CD14-positive monocyte (primary cell): ENCODE measurements around the gene ABHD1. TPM values are rescaled to one million over a fixed set of nuclear protein-coding genes. Genes with fewer than 3 reads are reported as not detected.

Source experiments
- DNase-seq, 3 donors: peaks; one replicate each; pipeline ENCODE4 v3.0.0-alpha.2; 2011 to 2022
- H2AFZ ChIP-seq: 2 replicates; pipeline ENCODE4 v1.6.0; 2012; ENCODE audit warnings: mild to moderate bottlenecking, low read depth, low read length, inconsistent platforms; ENCODE audit not compliant: insufficient read depth, poor library complexity, severe bottlenecking
- H3K27ac ChIP-seq, 2 donors: 1 replicate in 1 of 2; 2 replicates in 1 of 2; pipeline ENCODE4 v1.5.1; 2012 to 2013; ENCODE audit warnings: low read length in 2 of 2, control low read depth in 1 of 2, inconsistent platforms in 1 of 2, low read depth in 1 of 2, mild to moderate bottlenecking in 1 of 2
- H3K27me3 ChIP-seq, 2 donors: one replicate each; pipeline versions ENCODE4 v1.6.0 to v1.6.1; 2011 to 2013; ENCODE audit warnings: low read length in 2 of 2; ENCODE audit not compliant: control insufficient read depth in 2 of 2, insufficient read depth in 2 of 2
- H3K36me3 ChIP-seq, 2 donors: replicated peaks in 1 of 2; 1 replicate in 1 of 2; 2 replicates in 1 of 2; pipeline versions ENCODE4 v1.5.1 to v1.6.1; 2012 to 2013; ENCODE audit warnings: low read length in 2 of 2, control low read depth in 1 of 2, inconsistent platforms in 1 of 2, mild to moderate bottlenecking in 1 of 2; ENCODE audit not compliant: insufficient read depth in 2 of 2, control insufficient read depth in 1 of 2
- H3K4me1 ChIP-seq, 2 donors: 1 replicate in 1 of 2; 2 replicates in 1 of 2; pipeline versions ENCODE4 v1.5.1 to v1.6.1; 2012 to 2013; ENCODE audit warnings: low read length in 2 of 2, control low read depth in 1 of 2, inconsistent platforms in 1 of 2, mild to moderate bottlenecking in 1 of 2, moderate library complexity in 1 of 2; ENCODE audit not compliant: insufficient read depth in 2 of 2, control insufficient read depth in 1 of 2
- H3K4me2 ChIP-seq: replicated peaks from 2 replicates; pipeline ENCODE3; 2012; ENCODE audit warnings: low read length, moderate library complexity, mild to moderate bottlenecking; ENCODE audit not compliant: poor library complexity, severe bottlenecking; ENCODE audit errors: extremely low read depth
- H3K4me3 ChIP-seq, 3 experiments: fragments of 200-600 bp in 1 of 3; sonication (generic) in 1 of 3; replicated peaks in 1 of 3; 1 replicate in 2 of 3; 2 replicates in 1 of 3; pipeline ENCODE4 v1.5.1; 2011 to 2013; ENCODE audit warnings: low read length in 3 of 3, mild to moderate bottlenecking in 3 of 3, control low read depth in 2 of 3, low read depth in 2 of 3, inconsistent platforms in 1 of 3, moderate library complexity in 1 of 3
- H3K79me2 ChIP-seq: 2 replicates; pipeline ENCODE4 v1.6.0; 2012; ENCODE audit warnings: mild to moderate bottlenecking, control low read depth, inconsistent platforms, low read length, moderate library complexity; ENCODE audit not compliant: insufficient read depth
- H3K9ac ChIP-seq: 2 replicates; pipeline ENCODE4 v1.6.0; 2017; ENCODE audit warnings: low read length, mild to moderate bottlenecking; ENCODE audit not compliant: insufficient read depth, poor library complexity, severe bottlenecking
- H3K9me3 ChIP-seq, 2 donors: replicated peaks in 1 of 2; 1 replicate in 1 of 2; 2 replicates in 1 of 2; pipeline versions ENCODE4 v1.5.1 to v1.6.1; 2012 to 2013; ENCODE audit warnings: low read length in 2 of 2, control low read depth in 1 of 2; ENCODE audit not compliant: control insufficient read depth in 1 of 2, insufficient read depth in 1 of 2
- H4K20me1 ChIP-seq: 2 replicates; pipeline ENCODE4 v1.6.0; 2012; ENCODE audit warnings: mild to moderate bottlenecking, low read length, control low read depth, moderate library complexity; ENCODE audit not compliant: insufficient read depth
- H3K27ac Mint-ChIP-seq, 7 donors: one replicate each; pipeline ENCODE4 v1.8.0; 2020; ENCODE audit warnings: mild to moderate bottlenecking in 7 of 7, mixed read lengths in 7 of 7, moderate library complexity in 6 of 7, inconsistent platforms in 2 of 7
- H3K27me3 Mint-ChIP-seq, 3 donors: one replicate each; pipeline ENCODE4 v1.8.0; 2021 to 2022; ENCODE audit warnings: low read depth in 3 of 3, mild to moderate bottlenecking in 3 of 3, mixed read lengths in 3 of 3, moderate library complexity in 3 of 3, inconsistent platforms in 1 of 3
- H3K36me3 Mint-ChIP-seq, 2 donors: one replicate each; pipeline ENCODE4 v1.8.0; 2020; ENCODE audit warnings: mixed read lengths in 2 of 2, inconsistent platforms in 1 of 2, mild to moderate bottlenecking in 1 of 2
- H3K4me1 Mint-ChIP-seq: one replicate; pipeline ENCODE4 v1.8.0; 2020; ENCODE audit warnings: mild to moderate bottlenecking, mixed read lengths
- H3K4me3 Mint-ChIP-seq, 2 donors: one replicate each; pipeline ENCODE4 v1.8.0; 2020; ENCODE audit warnings: mild to moderate bottlenecking in 2 of 2, mixed read lengths in 2 of 2, moderate library complexity in 1 of 2
- H3K9me3 Mint-ChIP-seq, 7 donors: one replicate each; pipeline ENCODE4 v1.8.0; 2020 to 2022; ENCODE audit warnings: mixed read lengths in 7 of 7, mild to moderate bottlenecking in 6 of 7, moderate library complexity in 6 of 7, inconsistent platforms in 2 of 7
- WGBS: methylation state at CpG from one replicate; pipeline ENCODE4 v1.1.5; 2013; ENCODE audit warnings: missing lambda C conversion rate; ENCODE audit not compliant: insufficient coverage; 5-methylcytosine and 5-hydroxymethylcytosine counted together
- intact Hi-C, 2 donors: fragments of 100-400 bp; cut with micrococcal nuclease; formaldehyde crosslinking; loops; one replicate each; pipeline versions ENCODE4 v1.15.0 to v1.15.1; 2023
- polyA plus RNA-seq, 3 donors: library from polyadenylated mRNA; depleted of rRNA in 1 of 3; unstranded in 2 of 3; stranded (reverse) in 1 of 3; fragments of 300-500 nt in 2 of 3; fragments of >200 nt in 1 of 3; fragmentation: Illumina TruSeq in 2 of 3; gene quantifications; 1 replicate in 2 of 3; 2 replicates in 1 of 3; pipeline ENCODE4 v1.2.3, GENCODE V29; 2012 to 2021
- TF ChIP-seq, protein P1 (sequence below): fragments of 200-600 bp; IDR thresholded peaks from one replicate; pipeline ENCODE4 v1.8.0; 2022; ENCODE audit warnings: antibody characterized with exemption, mild to moderate bottlenecking

The ABHD1 gene
- polyA plus RNA-seq, 3 donors: 0.08 to 1.2 (median 0.25) TPM

GRCh38 chr2:27133195-27133875 lies 9.7 kb downstream of the ABHD1 start:
- Histone ChIP-seq H2AFZ (peak overlapping the region; percentile 81), H3K27ac (peak overlapping the region; percentile 34 to 95)
- WGBS: 60% methylated on average over 11 of the region's 14 CpGs

More at GRCh38 chr2:27133195-27133875, 9.7 kb downstream of the ABHD1 start:
- Histone ChIP-seq H3K9ac (peak overlapping the region; percentile 99), H3K9me3 (no peaks in the 10 kb centered on the region), H4K20me1 (peaks cover 19% of the 10 kb centered on the region), H3K36me3 (peaks cover 33 to 43% of the 10 kb centered on the region in 2 donors), H3K4me2 (peak overlapping the region; percentile 93), H3K79me2 (peaks cover 18% of the 10 kb centered on the region), H3K4me3 (peak overlapping the region; percentile 77 to 98 (median 81)), H3K4me1 (peaks cover 19% of the 10 kb centered on the region in 2 donors), H3K27me3 (no peaks in the 10 kb centered on the region)
- Mint-ChIP-seq H3K9me3 (no peaks in the 10 kb centered on the region), H3K27me3 (peaks cover 0 to 7% (median 4%) of the 10 kb centered on the region in 3 donors), H3K4me3 (peak overlapping the region; percentile 88 to 95), H3K36me3 (peaks cover 40 to 43% of the 10 kb centered on the region in 2 donors), H3K4me1 (peaks cover 18% of the 10 kb centered on the region), H3K27ac (peak overlapping the region; percentile 75 to 96 (median 89))
- intact Hi-C loops: loop anchor here (2.0 to 5.0 kb wide), 2 partner anchors 36 to 83 kb away; partner anchors contain the start of gene CAD (in 1 of the 2)
- TF ChIP-seq, protein P1, sequence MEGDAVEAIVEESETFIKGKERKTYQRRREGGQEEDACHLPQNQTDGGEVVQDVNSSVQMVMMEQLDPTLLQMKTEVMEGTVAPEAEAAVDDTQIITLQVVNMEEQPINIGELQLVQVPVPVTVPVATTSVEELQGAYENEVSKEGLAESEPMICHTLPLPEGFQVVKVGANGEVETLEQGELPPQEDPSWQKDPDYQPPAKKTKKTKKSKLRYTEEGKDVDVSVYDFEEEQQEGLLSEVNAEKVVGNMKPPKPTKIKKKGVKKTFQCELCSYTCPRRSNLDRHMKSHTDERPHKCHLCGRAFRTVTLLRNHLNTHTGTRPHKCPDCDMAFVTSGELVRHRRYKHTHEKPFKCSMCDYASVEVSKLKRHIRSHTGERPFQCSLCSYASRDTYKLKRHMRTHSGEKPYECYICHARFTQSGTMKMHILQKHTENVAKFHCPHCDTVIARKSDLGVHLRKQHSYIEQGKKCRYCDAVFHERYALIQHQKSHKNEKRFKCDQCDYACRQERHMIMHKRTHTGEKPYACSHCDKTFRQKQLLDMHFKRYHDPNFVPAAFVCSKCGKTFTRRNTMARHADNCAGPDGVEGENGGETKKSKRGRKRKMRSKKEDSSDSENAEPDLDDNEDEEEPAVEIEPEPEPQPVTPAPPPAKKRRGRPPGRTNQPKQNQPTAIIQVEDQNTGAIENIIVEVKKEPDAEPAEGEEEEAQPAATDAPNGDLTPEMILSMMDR: no peak
- DNase-seq: peak in 2 of 3 donors; percentile 18 to 45
